A549 treated with ZK216348 at 1 μM for 4 hours (cell line): ENCODE results near the gene DBNDD1. TPM values are rescaled to one million over a fixed set of nuclear protein-coding genes. Genes with fewer than 3 reads are reported as not detected.

Experiments used
- total RNA-seq: library from RNA; stranded (reverse); fragments of 200-300 nt; extraction: Qiagen RNA extraction; gene quantifications from 5 replicates; pipeline ENCODE4 v1.2.3, GENCODE V29; 2022; ENCODE audit warnings: low read depth

Gene DBNDD1
- total RNA-seq = 38.4 to 67.1 TPM (median 61.3 TPM) in 5 replicates

GRCh38 chr16:90018652-90019542, at the start of gene DBNDD1:
DBNDD1 (minus strand) TSS chr16:90019456; CDS start chr16:90019341, 115 bp downstream.

Other genes with a start within 250 kb of the DBNDD1 start
- 25.6 to 42.4 TPM (median 35.3 TPM) in 5 replicates for gene FANCA, start 202.8 kb downstream of the DBNDD1 start, total RNA-seq
- 5.1 to 10.1 TPM (median 8.1 TPM) in 5 replicates for gene SPIRE2, start 191.0 kb downstream of the DBNDD1 start, total RNA-seq
- gene TCF25, start 145.9 kb downstream of the DBNDD1 start, total RNA-seq = 62.2 to 83.9 TPM (median 79.4 TPM) in 5 replicates
- 4.5 to 7.3 TPM (median 7.1 TPM) in 5 replicates for gene MC1R, start 100.6 kb downstream of the DBNDD1 start, total RNA-seq
- gene TUBB3, start 96.1 kb downstream of the DBNDD1 start, total RNA-seq = 154 to 288 TPM (median 254 TPM) in 5 replicates
- gene DEF8, start 70.7 kb downstream of the DBNDD1 start, total RNA-seq = 69.6 to 120 TPM (median 112 TPM) in 5 replicates
- gene PRDM7, start 57.9 kb upstream of the DBNDD1 start, total RNA-seq = not detected in 5 replicates